HG02763 (cell line): ENCODE measurements around the gene SOS1.

Experiments
- ATAC-seq: cut with Tn5 transposase; IDR thresholded peaks from one replicate; pipeline ENCODE4 v1.9.1; 2021; ENCODE audit warnings: mild to moderate bottlenecking, moderate library complexity; ENCODE audit not compliant: unreplicated experiment

SOS1 gene

DNA sequence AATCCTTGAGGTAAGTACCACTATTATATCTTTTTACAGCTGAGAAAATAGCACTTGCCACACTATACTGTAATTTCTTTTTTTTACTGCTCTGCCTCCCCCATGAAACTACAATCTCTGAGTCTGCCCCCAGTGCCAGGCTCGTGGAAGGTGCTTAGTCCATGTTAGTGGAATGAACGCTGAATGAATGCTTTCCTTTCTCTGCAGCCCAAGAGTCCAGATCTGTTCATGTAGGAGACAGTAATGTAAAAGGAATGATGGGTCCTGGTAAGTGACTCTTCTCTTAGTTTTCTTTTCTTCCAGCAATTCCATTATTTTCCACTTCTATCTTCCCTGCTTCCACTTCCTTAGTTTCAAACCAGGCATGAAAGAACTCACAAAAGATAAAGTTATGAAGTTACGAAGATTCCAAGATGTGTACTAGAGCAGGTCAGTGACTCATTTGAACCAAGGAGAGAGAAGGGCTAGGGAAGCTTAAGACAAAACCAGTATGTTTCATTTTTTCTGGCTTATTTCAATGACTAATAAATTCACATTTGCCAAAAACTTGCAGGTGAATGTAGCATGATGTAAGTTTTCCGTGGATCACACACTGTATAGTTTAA is 185.2 kb downstream of the SOS1 start:
- ATAC-seq: no peak

GRCh38 chr2:38934742-38935141 is 186.1 kb downstream of the SOS1 start:
- ATAC-seq: no peak

GRCh38 chr2:38933653-38934052 is 187.2 kb downstream of the SOS1 start:
- no peak for ATAC-seq

DNA sequence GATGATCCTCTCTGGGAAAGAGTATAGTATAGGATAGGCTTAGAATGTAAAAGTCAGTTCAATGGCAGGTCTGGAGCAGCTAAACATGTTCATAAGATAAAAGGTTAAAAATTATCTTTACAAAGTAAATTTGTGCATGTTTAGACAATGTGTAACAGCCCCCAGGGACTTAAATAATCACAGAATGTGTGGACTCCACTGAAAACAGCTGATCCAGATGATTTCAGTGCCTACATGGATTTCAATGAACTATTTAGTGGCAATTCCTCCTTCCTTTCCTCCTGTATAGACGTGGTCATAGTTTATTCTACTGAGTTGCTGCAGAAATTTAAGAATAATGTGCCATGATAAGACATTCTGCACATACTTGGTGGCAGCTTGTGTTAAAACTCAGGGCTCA is 188.3 kb downstream of the SOS1 start:
- no peak for ATAC-seq
